Heart left ventricle (tissue), 16 donors: ENCODE results near the gene SH3RF2. TPM values are rescaled to one million over a fixed set of nuclear protein-coding genes. Genes with fewer than 3 reads are reported as not detected.
A peak's percentile ranks its signal among the peaks of the same experiment; 100 is the strongest.

Source experiments
- ATAC-seq, 4 donors: fragments of 200-7000 bp; cut with Tn5 transposase; one replicate each; pipeline ENCODE4 v1.9.1; 2020 to 2022; ENCODE audit warnings: moderate library complexity in 4 of 4, mild to moderate bottlenecking in 3 of 4, moderate number of reproducible peaks in 1 of 4
- DNase-seq, 5 donors: peaks; one replicate each; pipeline ENCODE4 v3.0.0-alpha.2; 2020
- H3K27ac ChIP-seq, 12 donors: fragments of 200-600 bp; sonication (generic) in 4 of 12; one replicate each; pipeline versions ENCODE4 v1.5.0 to v1.8.0; 2016 to 2022; ENCODE audit warnings: mild to moderate bottlenecking in 2 of 12
- H3K27me3 ChIP-seq, 9 donors: fragments of 200-600 bp; sonication (generic) in 2 of 9; one replicate each; pipeline versions ENCODE4 v1.5.1 to v1.8.0; 2016 to 2022; ENCODE audit warnings: mild to moderate bottlenecking in 3 of 9
- H3K36me3 ChIP-seq, 9 donors: fragments of 200-600 bp; sonication (generic) in 2 of 9; one replicate each; pipeline versions ENCODE4 v1.5.0 to v1.8.0; 2018 to 2022; ENCODE audit warnings: mild to moderate bottlenecking in 2 of 9
- H3K4me1 ChIP-seq, 12 donors: fragments of 200-600 bp; sonication (generic) in 4 of 12; one replicate each; pipeline versions ENCODE4 v1.5.0 to v1.8.0; 2016 to 2022; ENCODE audit warnings: mild to moderate bottlenecking in 3 of 12
- H3K4me3 ChIP-seq, 12 donors: fragments of 200-600 bp; sonication (generic) in 4 of 12; one replicate each; pipeline versions ENCODE4 v1.5.0 to v1.8.0; 2017 to 2022; ENCODE audit warnings: mild to moderate bottlenecking in 9 of 12, moderate library complexity in 4 of 12
- H3K9me3 ChIP-seq, 12 donors: fragments of 200-600 bp; sonication (generic) in 4 of 12; one replicate each; pipeline versions ENCODE4 v1.5.0 to v1.8.0; 2016 to 2022; ENCODE audit warnings: mild to moderate bottlenecking in 1 of 12
- POLR2A ChIP-seq, 2 donors: fragments of 450-650 bp; IDR thresholded peaks; one replicate each; pipeline ENCODE4 v1.6.1; 2017; ENCODE audit warnings: antibody characterized with exemption in 2 of 2, mild to moderate bottlenecking in 2 of 2, moderate library complexity in 2 of 2
- WGBS, 4 donors: extraction: QIAGEN DNeasy Blood & Tissue Kit in 2 of 4; methylation state at CpG; one replicate each; pipeline versions ENCODE4 v1.1.5 to v1.1.7; 2013 to 2018; 5-methylcytosine and 5-hydroxymethylcytosine counted together
- intact Hi-C, 10 donors: fragments of 100-400 bp; cut with DNase I; formaldehyde crosslinking; loops; one replicate each; pipeline versions ENCODE4 v1.11.1 to v1.14.2; 2022
- polyA plus RNA-seq, 2 donors: library from polyadenylated mRNA; stranded (reverse); fragments of 200-250 nt; gene quantifications; one replicate each; pipeline ENCODE4 v1.2.3, GENCODE V29; 2013
- total RNA-seq, 9 donors: library from RNA; depleted of rRNA in 2 of 9; stranded (reverse); fragments of >200 nt in 2 of 9; fragmentation: NEBNext Ultra II Directional in 3 of 9; extraction: Animal tissue kit (Norgen Biotek cat#: 25700) in 3 of 9; gene quantifications; one replicate each; pipeline versions ENCODE4 v1.1.0 to v1.2.4, GENCODE V29; 2016 to 2023
- TF ChIP-seq, protein P1 (sequence below), 12 donors: fragments of 200-600 bp; sonication (generic) in 4 of 12; IDR thresholded peaks; one replicate each; pipeline versions ENCODE4 v1.5.0 to v1.8.0; 2018 to 2022; ENCODE audit warnings: antibody characterized with exemption in 12 of 12, mild to moderate bottlenecking in 5 of 12
- donor health status: ischemic (EF 13 %, LVEDD 7.1; RV severe dilation, severe dysfunction).
- donor health status: healthy with polysubstance abuse.
- donor health status: DM: no; HTN: yes; CAD: no.
- donor health status: DM: no; HTN: no; CAD: no.
- donor health status: ischemic (EF 25% LVEDD 6.9; RV normal size, moderate dysfunction).
- donor health status: ischemic (EF 25% LVEDD 5.7; RV mildly dilated, moderate dysfunction).
- donor health status: healthy.
- donor health status: DM: yes; HTN: yes; CAD: no.
- donor health status: ischemic (EF 35%, LVEDD 5.7; RV mildly dilated, moderate dysfunction).
- donor health status: nonischemic (EF 11% LVEDD 7.7; RV severe dilation, severe dysfunction).
- donor health status: DM: yes; HTN: yes; CAD: no.
- donor health status: PGD.
- donor health status: ischemic (EF 29% LVEDD 5.4; RV normal size, mild dysfunction).
- donor health status: nonischemic (EF 23%, LVEDD 6.1; RV moderate dilation, normal function).

The SH3RF2 gene
- total and polyA plus RNA-seq, 11 donors, result 31.3 to 750 (median 180) TPM

DNA sequence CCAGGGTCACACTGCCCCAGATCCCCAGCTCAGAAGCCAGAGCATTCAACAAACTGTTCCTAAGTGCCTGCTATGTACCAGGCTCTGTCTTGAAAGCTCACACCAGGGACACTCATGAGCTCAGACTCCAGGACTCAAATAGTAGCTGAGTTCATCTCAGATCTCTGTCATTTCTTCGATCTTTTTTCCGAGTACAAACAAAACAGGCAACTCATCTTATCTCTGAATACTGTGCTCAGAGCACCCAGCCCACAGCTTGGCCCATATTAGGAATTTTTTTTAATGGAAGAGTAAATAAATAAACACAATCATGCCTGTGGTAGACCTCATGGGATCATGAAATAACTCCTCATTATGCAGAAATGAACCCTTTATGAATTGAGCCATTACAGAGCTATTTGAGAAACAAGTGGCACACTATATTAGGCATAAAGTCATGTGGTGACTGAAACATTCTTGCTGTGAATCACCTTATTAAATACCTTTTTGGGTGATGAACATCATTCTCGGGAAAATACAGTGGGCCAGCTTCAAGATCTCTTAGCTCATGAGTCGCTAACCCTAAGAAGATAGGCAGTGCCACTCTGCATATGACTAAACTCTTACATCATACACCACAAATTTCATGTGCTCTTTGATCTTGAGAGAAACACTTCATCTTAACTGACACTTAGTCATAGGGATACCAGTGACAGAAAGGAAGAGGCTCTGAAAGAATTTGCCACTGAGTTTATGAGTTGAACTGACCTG lies 9.9 kb downstream of the SH3RF2 start:
- DNase-seq (peak in 3 of 5 donors; percentile 24 to 51 (median 37)), ATAC-seq (peak; percentile 85 to 93 (median 92))
- Histone ChIP-seq H3K4me1 (peaks cover 0 to 53% (median 10%) of the 10 kb centered on the region in 12 donors), H3K27me3 (no peaks in the 10 kb centered on the region), H3K9me3 (no peaks in the 10 kb centered on the region), H3K36me3 (no peaks in the 10 kb centered on the region), H3K4me3 (no peak overlapping the region), H3K27ac (peak overlapping the region in 11 of 12 donors; percentile 11 to 69 (median 66))
- TF ChIP-seq POLR2A (IDR thresholded peaks at IDR 0.05), result no peak
- TF ChIP-seq, protein P1, sequence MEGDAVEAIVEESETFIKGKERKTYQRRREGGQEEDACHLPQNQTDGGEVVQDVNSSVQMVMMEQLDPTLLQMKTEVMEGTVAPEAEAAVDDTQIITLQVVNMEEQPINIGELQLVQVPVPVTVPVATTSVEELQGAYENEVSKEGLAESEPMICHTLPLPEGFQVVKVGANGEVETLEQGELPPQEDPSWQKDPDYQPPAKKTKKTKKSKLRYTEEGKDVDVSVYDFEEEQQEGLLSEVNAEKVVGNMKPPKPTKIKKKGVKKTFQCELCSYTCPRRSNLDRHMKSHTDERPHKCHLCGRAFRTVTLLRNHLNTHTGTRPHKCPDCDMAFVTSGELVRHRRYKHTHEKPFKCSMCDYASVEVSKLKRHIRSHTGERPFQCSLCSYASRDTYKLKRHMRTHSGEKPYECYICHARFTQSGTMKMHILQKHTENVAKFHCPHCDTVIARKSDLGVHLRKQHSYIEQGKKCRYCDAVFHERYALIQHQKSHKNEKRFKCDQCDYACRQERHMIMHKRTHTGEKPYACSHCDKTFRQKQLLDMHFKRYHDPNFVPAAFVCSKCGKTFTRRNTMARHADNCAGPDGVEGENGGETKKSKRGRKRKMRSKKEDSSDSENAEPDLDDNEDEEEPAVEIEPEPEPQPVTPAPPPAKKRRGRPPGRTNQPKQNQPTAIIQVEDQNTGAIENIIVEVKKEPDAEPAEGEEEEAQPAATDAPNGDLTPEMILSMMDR (IDR thresholded peaks at IDR 0.05), result no peak
- WGBS, 4 donors, result 44 to 60% (median 50%) methylated on average over 4 of the region's 4 CpGs
- intact Hi-C loops, result loop anchor here in 1 of 10 donors (10.0 kb wide), 1 partner anchor 179 kb away; no protein-coding TSS in a partner anchor

DNA sequence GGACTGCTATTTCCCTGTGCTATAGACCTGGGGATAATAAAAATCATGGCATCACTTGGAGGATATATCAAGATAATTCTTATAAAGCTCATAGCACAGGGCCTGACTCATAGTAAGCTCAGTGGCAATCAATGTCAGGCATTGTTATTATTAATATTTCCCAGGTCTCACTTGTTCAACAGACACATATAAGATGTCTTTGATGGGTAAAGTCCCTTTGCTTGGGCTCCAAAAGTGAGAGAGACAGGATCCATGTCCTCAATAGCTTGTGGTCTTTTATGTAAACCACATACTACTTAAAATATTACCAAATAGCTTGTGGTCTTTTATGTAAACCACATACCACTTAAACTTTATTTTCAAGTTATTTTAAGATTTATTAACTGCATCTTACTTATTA lies 11.2 kb downstream of the SH3RF2 start:
- H3K36me3 ChIP-seq, result no peaks in the 10 kb centered on the region
- no peaks in the 10 kb centered on the region for H3K27me3 ChIP-seq
- ATAC-seq (no peak), DNase-seq (no peak)
- H3K27ac ChIP-seq, result no peak overlapping the region
- H3K4me1 ChIP-seq, result peaks cover 0 to 57% (median 11%) of the 10 kb centered on the region in 12 donors
- H3K9me3 ChIP-seq, result no peaks in the 10 kb centered on the region
- intact Hi-C loops, result loop anchor here in 1 of 10 donors (10.0 kb wide), 1 partner anchor 177 kb away; no protein-coding TSS in a partner anchor
- no peak overlapping the region for H3K4me3 ChIP-seq
- TF ChIP-seq, protein P1 (IDR thresholded peaks at IDR 0.05), result no peak
- TF ChIP-seq POLR2A (IDR thresholded peaks at IDR 0.05), result no peak

DNA sequence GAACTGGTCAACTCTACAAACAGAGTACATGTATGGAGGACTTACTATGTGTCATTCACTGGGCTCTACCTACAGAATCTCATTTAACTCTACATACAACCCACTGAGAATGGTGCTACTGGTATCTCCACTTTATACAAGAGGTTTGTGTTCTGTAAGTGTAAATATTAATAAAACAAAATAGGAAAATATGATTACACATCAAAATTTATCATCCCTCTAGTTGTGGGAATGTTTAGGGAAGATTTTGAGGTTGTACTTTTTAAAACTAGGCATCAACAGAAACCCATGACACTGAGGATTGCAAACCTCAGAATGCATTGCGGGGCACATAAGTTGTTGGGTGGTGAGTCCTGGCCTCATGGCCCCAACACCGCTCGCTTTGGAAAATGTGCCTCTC lies 11.7 kb downstream of the SH3RF2 start:
- Histone ChIP-seq H3K4me1 (peaks cover 0 to 60% (median 11%) of the 10 kb centered on the region in 12 donors), H3K9me3 (no peaks in the 10 kb centered on the region), H3K27ac (no peak overlapping the region), H3K27me3 (no peaks in the 10 kb centered on the region), H3K36me3 (no peaks in the 10 kb centered on the region), H3K4me3 (no peak overlapping the region)
- intact Hi-C loops, result loop anchor here in 1 of 10 donors (10.0 kb wide), 1 partner anchor 177 kb away; no protein-coding TSS in a partner anchor
- ATAC-seq (no peak), DNase-seq (no peak)
- 93 to 99% (median 95%) methylated on average over 3 of the region's 3 CpGs for WGBS, 4 donors
- no peak for TF ChIP-seq POLR2A (IDR thresholded peaks at IDR 0.05)
- TF ChIP-seq, protein P1 (IDR thresholded peaks at IDR 0.05), result no peak

DNA sequence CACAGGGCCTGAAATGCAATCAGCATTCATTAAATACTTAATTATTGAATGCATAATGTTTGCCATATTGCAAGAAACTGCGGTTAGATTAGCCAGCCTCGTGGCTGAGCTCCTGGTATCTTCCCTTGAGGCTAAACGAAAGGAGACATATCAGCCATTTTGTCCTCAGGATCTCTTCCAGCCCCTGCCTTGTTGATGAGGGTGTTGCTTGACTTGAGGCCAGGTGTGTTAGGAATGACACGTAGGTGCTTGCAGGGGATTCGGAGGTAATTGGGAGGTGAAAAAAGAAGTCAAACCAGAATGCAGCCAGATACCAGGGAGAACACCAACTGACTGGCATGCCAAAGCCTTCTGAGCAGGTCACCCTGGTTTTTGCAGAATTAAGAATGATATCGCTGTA lies 12.5 kb downstream of the SH3RF2 start:
- no peaks in the 10 kb centered on the region for H3K27me3 ChIP-seq
- H3K27ac ChIP-seq, result peak overlapping the region in 2 of 12 donors; percentile 7 to 59
- no peaks in the 10 kb centered on the region for H3K9me3 ChIP-seq
- no peak overlapping the region for H3K4me3 ChIP-seq
- no peak for DNase-seq
- H3K36me3 ChIP-seq, result no peaks in the 10 kb centered on the region
- WGBS, 4 donors, result 60 to 80% (median 68%) methylated on average over 6 of the region's 6 CpGs
- TF ChIP-seq, protein P1 (IDR thresholded peaks at IDR 0.05), result no peak
- TF ChIP-seq POLR2A (IDR thresholded peaks at IDR 0.05), result no peak
- H3K4me1 ChIP-seq, result peaks cover 0 to 65% (median 11%) of the 10 kb centered on the region in 12 donors
- no peak for ATAC-seq
- intact Hi-C loops, result loop anchor here in 1 of 10 donors (10.0 kb wide), 1 partner anchor 176 kb away; no protein-coding TSS in a partner anchor
